T-helper 9 cell (primary cell): Measurements from ENCODE around the gene GAB1.
"Not testable (repeated sequence)": the region's sequence is repeated elsewhere in the genome, so short reads cannot be mapped to it uniquely, and the experiment has no call there.

Experiments
- DNase-seq: peaks from one replicate; pipeline ENCODE4 v3.0.0-alpha.2; 2020

GAB1 gene

GRCh38 chr4:143339497-143339896 lies 2.8 kb downstream of the GAB1 start:
- DNase-seq, result no peak

GRCh38 chr4:143341186-143341755 lies 4.6 kb downstream of the GAB1 start:
- no peak for DNase-seq

- no peak for DNase-seq
These were observed 6.7 kb downstream of the GAB1 start for GRCh38 chr4:143343276-143343831.

- no peak for DNase-seq
These were observed 7.4 kb downstream of the GAB1 start for GRCh38 chr4:143344041-143344440.

- DNase-seq, result no peak
These were observed 8.1 kb downstream of the GAB1 start for GRCh38 chr4:143344774-143345173.

- no peak for DNase-seq
These were observed 8.7 kb downstream of the GAB1 start for GRCh38 chr4:143345356-143345755.

- no peak for DNase-seq
These were observed 9.5 kb downstream of the GAB1 start for GRCh38 chr4:143346206-143346605.

- DNase-seq, result no peak
These were observed 10.9 kb downstream of the GAB1 start for GRCh38 chr4:143347484-143348111.

GRCh38 chr4:143348233-143349077 lies 11.8 kb downstream of the GAB1 start:
- DNase-seq, result no peak

- DNase-seq, result not testable (repeated sequence)
These were observed 13.3 kb downstream of the GAB1 start for GRCh38 chr4:143349858-143350527.

- no peak for DNase-seq
These were observed 14.5 kb downstream of the GAB1 start for GRCh38 chr4:143351149-143351691.

GRCh38 chr4:143351774-143352451 lies 15.2 kb downstream of the GAB1 start:
- DNase-seq, result no peak

GRCh38 chr4:143352720-143353119 lies 16.0 kb downstream of the GAB1 start:
- DNase-seq, result no peak

- DNase-seq, result no peak
These were observed 17.1 kb downstream of the GAB1 start for GRCh38 chr4:143353797-143354196.

GRCh38 chr4:143354990-143355389 lies 18.3 kb downstream of the GAB1 start:
- no peak for DNase-seq

- DNase-seq, result no peak
These were observed 19.0 kb downstream of the GAB1 start for GRCh38 chr4:143355540-143356217.

GRCh38 chr4:143356493-143356892 lies 19.8 kb downstream of the GAB1 start:
- DNase-seq, result no peak

GRCh38 chr4:143357161-143357845 lies 20.6 kb downstream of the GAB1 start:
- no peak for DNase-seq

- no peak for DNase-seq
These were observed 21.7 kb downstream of the GAB1 start for GRCh38 chr4:143358419-143358818.

- no peak for DNase-seq
These were observed 22.4 kb downstream of the GAB1 start for GRCh38 chr4:143358923-143359643.
